ENCODE measurements around the gene NANOGP8. TPM values are rescaled to one million over a fixed set of nuclear protein-coding genes. Genes with fewer than 3 reads are reported as not detected.

NANOGP8 gene
- total RNA-seq, 2 experiments from 2014 or later: not detected

GRCh38 chr15:35098737-35099136 is 13.6 kb upstream of the NANOGP8 start:
- H3K9me3 Mint-ChIP-seq: no peaks in the 10 kb centered on the region
- H3K27me3 Mint-ChIP-seq: peaks cover 4% of the 10 kb centered on the region
- no peak overlapping the region for H3K27ac Mint-ChIP-seq
- CTCF ChIA-PET: interaction anchor here (1.1 kb wide), 1 partner anchor 20 kb away, joined by 5 read pairs; no protein-coding TSS in a partner anchor
- ATAC-seq (no peak), DNase-seq (no peak)
- TF ChIP-seq, protein P1, sequence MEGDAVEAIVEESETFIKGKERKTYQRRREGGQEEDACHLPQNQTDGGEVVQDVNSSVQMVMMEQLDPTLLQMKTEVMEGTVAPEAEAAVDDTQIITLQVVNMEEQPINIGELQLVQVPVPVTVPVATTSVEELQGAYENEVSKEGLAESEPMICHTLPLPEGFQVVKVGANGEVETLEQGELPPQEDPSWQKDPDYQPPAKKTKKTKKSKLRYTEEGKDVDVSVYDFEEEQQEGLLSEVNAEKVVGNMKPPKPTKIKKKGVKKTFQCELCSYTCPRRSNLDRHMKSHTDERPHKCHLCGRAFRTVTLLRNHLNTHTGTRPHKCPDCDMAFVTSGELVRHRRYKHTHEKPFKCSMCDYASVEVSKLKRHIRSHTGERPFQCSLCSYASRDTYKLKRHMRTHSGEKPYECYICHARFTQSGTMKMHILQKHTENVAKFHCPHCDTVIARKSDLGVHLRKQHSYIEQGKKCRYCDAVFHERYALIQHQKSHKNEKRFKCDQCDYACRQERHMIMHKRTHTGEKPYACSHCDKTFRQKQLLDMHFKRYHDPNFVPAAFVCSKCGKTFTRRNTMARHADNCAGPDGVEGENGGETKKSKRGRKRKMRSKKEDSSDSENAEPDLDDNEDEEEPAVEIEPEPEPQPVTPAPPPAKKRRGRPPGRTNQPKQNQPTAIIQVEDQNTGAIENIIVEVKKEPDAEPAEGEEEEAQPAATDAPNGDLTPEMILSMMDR (IDR thresholded peaks at IDR 0.05): no peak
- intact Hi-C loops (cut with micrococcal nuclease): no loop called here
- no peak overlapping the region for H3K4me3 Mint-ChIP-seq
- H3K4me1 Mint-ChIP-seq (ENCODE audit: low read depth): no peaks in the 10 kb centered on the region
- H3K36me3 Mint-ChIP-seq (ENCODE audit: low read depth): no peaks in the 10 kb centered on the region
- POLR2A ChIA-PET: no interaction called here

GRCh38 chr15:35095941-35096340 is 10.8 kb upstream of the NANOGP8 start:
- ChIA-PET CTCF (interaction anchor here (0.9 kb wide), 1 partner anchor 18 kb away, joined by 3 read pairs; no protein-coding TSS in a partner anchor), POLR2A (no interaction called here)
- Mint-ChIP-seq H3K27me3 (peaks cover 4% of the 10 kb centered on the region), H3K36me3 (ENCODE audit: low read depth) (no peaks in the 10 kb centered on the region), H3K27ac (no peak overlapping the region), H3K9me3 (no peaks in the 10 kb centered on the region), H3K4me1 (ENCODE audit: low read depth) (no peaks in the 10 kb centered on the region), H3K4me3 (no peak overlapping the region)
- DNase-seq (no peak), ATAC-seq (no peak)
- intact Hi-C loops (cut with micrococcal nuclease): no loop called here
- TF ChIP-seq, protein P1 (IDR thresholded peaks at IDR 0.05): no peak

DNA sequence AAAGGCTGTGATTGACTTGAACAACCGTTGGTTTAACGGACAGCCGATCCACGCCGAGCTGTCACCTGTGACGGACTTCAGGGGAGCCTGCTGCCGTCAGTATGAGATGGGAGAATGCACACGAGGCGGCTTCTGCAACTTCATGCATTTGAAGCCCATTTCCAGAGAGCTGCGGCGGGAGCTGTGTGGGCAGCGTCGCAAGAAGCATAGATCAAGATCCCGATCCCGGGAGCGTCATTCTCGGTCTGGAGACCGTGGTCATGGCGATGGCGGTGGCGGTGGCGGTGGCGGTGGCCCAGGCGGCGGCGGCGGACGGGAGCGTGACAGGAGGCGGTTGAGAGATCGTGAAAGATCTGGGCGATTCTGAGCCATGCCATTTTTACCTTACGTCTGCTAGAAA is 7.8 kb upstream of the NANOGP8 start:
- intact Hi-C loops (cut with micrococcal nuclease): no loop called here
- Mint-ChIP-seq H3K4me3 (no peak overlapping the region), H3K27ac (no peak overlapping the region), H3K4me1 (ENCODE audit: low read depth) (no peaks in the 10 kb centered on the region), H3K9me3 (no peaks in the 10 kb centered on the region), H3K27me3 (peaks cover 4% of the 10 kb centered on the region), H3K36me3 (ENCODE audit: low read depth) (no peaks in the 10 kb centered on the region)
- DNase-seq: no peak
- ATAC-seq: no peak
- TF ChIP-seq, protein P1 (IDR thresholded peaks at IDR 0.05): no peak
- ChIA-PET CTCF (interaction anchor here (1.8 kb wide), 1 partner anchor 14 kb away, joined by 6 read pairs; no protein-coding TSS in a partner anchor), POLR2A (no interaction called here)

- no peaks in the 10 kb centered on the region for H3K9me3 Mint-ChIP-seq
- intact Hi-C loops (cut with micrococcal nuclease): no loop called here
- H3K27ac Mint-ChIP-seq: no peak overlapping the region
- DNase-seq (no peak), ATAC-seq (no peak)
- no peaks in the 10 kb centered on the region for H3K36me3 Mint-ChIP-seq (ENCODE audit: low read depth)
- H3K27me3 Mint-ChIP-seq: peaks cover 4% of the 10 kb centered on the region
- no peaks in the 10 kb centered on the region for H3K4me1 Mint-ChIP-seq (ENCODE audit: low read depth)
- CTCF ChIA-PET: interaction anchor here (1.8 kb wide), 1 partner anchor 353 kb away, joined by 4 read pairs; no protein-coding TSS in a partner anchor
- POLR2A ChIA-PET: no interaction called here
- TF ChIP-seq, protein P1 (IDR thresholded peaks at IDR 0.05): no peak
- H3K4me3 Mint-ChIP-seq: no peak overlapping the region
These were observed 7.2 kb upstream of the NANOGP8 start for GRCh38 chr15:35092311-35092710.

- Mint-ChIP-seq H3K27ac (no peak overlapping the region), H3K4me1 (ENCODE audit: low read depth) (no peaks in the 10 kb centered on the region), H3K36me3 (ENCODE audit: low read depth) (no peaks in the 10 kb centered on the region), H3K9me3 (no peaks in the 10 kb centered on the region), H3K4me3 (no peak overlapping the region), H3K27me3 (peaks cover 2% of the 10 kb centered on the region)
- ChIA-PET POLR2A (no interaction called here), CTCF (interaction anchor here (1.8 to 2.0 kb wide), 2 partner anchors 12 to 355 kb away, joined by 4 to 6 read pairs; no protein-coding TSS in a partner anchor)
- DNase-seq (no peak), ATAC-seq (no peak)
- intact Hi-C loops (cut with micrococcal nuclease): no loop called here
- TF ChIP-seq, protein P1 (IDR thresholded peaks at IDR 0.05): no peak
These were observed 5.2 kb upstream of the NANOGP8 start for GRCh38 chr15:35090104-35090807.

Measured in activated CD8-positive, alpha-beta T cell treated with anti-CD3 and anti-CD28 coated beads for 36 hours (primary cell).